HG03521 (cell line): ENCODE measurements around the gene COPA.
"Not testable (repeated sequence)": the region's sequence is repeated elsewhere in the genome, so short reads cannot be mapped to it uniquely, and the experiment has no call there.

Experiments used
- ATAC-seq: cut with Tn5 transposase; IDR thresholded peaks from one replicate; pipeline ENCODE4 v1.9.1; 2021; ENCODE audit warnings: mild to moderate bottlenecking, moderate library complexity; ENCODE audit not compliant: unreplicated experiment

COPA gene

DNA sequence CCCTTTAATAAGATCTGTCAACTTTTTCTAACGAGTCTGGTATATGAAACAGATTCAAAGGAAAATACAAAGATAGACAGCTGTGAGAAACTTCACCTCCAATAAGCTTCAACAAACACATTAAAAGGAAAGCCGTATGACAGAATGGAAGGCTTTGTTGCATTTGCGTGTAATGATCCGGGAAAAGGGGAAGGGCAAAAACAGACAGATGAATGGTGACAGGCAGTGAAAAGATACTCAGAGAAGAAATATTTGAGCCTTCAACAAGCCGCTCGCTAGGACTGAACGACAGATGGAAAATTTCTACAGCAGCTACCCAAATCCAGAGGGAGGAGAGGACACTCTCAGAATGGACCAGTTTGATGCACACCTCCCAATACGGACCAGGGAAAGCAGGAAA is 14.9 kb downstream of the COPA start:
- ATAC-seq, result no peak

DNA sequence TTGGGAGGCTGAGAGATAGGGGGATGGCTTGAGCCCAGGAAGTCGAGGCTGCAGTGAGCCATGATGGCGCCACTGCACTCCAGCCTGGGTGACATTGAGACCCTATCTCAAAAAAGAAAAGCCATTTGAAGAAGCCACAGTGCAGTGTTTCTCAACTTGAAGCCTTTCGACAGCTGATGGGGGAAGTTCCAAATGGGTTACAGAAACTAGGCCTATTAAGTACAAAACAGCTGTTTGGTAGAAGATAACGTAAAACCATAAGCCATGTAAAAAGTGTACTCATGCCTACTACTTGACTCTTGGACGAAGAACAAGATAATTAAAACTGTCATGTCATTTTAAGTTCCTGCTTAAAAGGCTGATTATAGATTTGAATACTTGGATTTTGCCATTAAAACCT is 16.6 kb downstream of the COPA start:
- no peak for ATAC-seq

- ATAC-seq, result no peak
Observed at GRCh38 chr1:160325252-160325651, 17.8 kb downstream of the COPA start.

DNA sequence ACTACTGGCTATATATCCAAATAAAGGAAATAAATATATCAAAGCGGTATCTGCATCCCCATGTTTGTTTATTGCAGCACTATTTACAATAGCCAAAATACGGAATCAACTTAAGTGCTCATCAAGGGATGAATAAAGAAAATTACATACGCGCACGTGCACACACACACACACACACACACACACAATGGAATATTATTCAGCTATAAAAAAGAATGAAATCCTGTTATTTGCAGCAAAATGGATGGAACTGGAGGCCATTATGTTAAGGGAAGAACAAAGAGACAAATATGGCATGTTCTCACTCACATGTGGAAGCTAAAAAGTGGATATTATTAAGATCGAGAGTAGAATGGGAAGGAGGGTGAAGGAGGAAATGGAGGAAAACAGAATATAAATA is 20.2 kb downstream of the COPA start:
- no peak for ATAC-seq

GRCh38 chr1:160315359-160315758 is 27.7 kb downstream of the COPA start:
- no peak for ATAC-seq

- ATAC-seq, result no peak
Observed at GRCh38 chr1:160309571-160309970, 33.5 kb downstream of the COPA start.

GRCh38 chr1:160309185-160309557 is 33.9 kb downstream of the COPA start:
- ATAC-seq, result no peak

DNA sequence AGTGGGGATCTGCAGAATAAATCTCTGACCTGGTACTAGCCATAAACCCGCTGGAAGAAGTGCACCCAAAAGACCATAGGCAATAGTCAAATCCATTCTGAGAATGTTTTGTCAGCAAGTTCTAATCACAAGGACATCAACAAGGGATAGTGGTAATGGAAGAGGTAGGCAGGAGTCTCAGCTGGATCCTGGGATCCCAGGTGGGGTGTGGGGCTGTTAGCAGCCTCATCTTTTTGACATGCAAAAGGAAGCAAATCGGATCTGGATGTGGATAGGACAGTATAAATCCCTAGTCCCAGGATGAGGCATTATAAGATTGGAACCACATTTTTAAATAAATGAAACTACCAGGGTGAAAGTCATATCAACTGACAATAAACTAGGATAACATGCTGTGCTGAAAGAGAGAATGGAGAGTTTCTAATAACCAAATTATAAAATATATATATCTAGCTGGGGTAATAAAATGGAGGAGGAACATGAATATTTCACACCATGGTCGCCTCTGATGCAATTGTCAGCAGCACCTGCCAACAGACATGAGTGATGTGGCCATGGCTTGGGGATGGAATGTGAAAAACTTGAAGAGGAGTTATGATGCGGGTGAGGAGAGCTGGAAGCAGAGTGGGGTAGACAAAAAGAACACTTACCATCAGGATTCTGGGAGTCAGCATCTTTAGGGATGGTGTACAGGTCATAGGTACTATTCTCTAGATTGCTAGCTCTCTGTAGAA is 34.4 kb downstream of the COPA start:
- ATAC-seq, result no peak

GRCh38 chr1:160307118-160307791 is 35.8 kb downstream of the COPA start:
- no peak for ATAC-seq

- ATAC-seq, result no peak
Observed at GRCh38 chr1:160300173-160300572, 42.9 kb downstream of the COPA start.

GRCh38 chr1:160296036-160296435 is 47.0 kb downstream of the COPA start:
- no peak for ATAC-seq

GRCh38 chr1:160293020-160293968 is 49.8 kb downstream of the COPA start:
- no peak for ATAC-seq

DNA sequence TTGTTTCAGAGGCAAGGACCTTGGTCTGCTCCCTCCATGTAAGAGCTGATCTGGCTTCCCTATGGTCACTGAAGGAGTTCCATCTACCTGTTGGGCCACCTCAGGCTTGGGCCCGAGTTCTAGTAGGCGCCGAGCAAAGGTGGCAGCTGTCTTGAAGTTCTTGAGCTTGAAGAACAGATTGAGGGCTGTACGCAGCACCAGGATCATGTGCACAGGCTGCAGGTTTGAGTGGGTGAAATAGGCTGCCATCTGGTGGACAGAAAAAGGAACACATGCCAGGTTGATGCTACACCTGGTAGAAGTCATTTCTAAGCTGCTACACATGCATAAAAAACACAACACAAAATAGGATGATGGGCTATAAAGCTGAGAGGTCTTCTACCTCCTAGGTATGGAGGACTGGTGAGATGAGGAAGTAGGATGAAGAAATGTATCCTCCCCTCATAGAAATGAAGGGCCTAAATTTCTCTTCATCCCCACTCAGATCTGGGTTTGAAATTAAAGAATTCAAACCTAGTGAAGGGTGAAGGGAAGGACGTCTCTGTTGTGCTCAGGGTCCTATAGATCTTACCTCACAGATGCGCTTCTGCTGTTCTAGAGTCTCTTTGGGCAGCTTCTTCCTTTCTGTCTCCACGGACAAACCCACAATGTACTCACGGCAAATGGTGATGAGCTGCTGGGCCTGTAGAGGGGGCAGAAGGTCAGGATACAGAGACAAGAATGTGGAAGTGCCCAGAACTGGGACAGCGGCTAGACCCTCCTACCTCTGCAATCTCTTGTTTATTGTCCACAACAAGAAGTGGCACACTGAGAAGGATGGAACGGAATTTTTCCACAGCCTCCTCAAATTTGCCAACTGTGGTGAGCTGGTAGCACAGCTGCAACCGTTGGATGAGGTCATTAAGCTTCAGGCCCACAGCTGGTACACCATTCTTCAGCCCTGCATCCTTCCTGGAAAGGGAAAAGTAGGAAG is 51.5 kb downstream of the COPA start:
- peak; percentile 82 for ATAC-seq

DNA sequence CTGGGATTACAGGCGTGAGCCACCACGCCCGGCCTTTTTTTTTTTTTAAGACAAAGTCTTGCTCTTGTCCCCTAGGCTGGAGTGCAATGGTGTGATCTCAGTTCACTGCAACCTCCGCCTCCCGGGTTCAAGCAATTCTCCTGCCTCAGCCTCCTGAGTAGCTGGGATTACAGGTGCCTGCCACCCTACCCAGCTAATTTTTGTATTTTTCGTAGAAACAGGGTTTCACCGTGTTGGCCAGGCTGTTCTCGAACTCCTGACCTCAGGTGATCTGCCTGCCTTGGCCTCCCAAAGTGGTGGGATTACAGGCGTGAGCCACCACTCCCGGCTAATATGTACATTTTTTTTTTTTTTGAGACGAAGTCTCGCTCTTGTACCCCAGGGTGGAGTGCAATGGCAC is 55.3 kb downstream of the COPA start:
- ATAC-seq, result not testable (repeated sequence)

DNA sequence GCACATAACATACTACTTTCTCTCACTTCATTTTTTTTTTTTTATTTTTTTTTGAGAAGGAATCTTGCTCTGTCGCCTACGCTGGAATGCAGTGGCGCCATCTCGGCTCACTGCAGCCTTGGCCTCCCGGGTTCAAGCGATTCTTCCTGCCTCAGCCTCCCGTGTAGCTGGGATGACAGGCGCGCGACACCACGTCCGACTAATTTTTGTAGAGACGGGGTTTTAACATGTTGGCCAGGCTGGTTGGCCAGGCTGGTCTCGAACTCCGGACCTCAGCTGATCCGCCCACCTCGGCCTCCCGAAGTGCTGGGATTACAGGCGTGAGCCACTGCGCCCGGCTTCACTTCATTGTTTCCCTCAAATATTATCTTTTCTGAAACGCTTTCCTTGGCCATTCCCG is 57.5 kb downstream of the COPA start:
- ATAC-seq, result no peak

DNA sequence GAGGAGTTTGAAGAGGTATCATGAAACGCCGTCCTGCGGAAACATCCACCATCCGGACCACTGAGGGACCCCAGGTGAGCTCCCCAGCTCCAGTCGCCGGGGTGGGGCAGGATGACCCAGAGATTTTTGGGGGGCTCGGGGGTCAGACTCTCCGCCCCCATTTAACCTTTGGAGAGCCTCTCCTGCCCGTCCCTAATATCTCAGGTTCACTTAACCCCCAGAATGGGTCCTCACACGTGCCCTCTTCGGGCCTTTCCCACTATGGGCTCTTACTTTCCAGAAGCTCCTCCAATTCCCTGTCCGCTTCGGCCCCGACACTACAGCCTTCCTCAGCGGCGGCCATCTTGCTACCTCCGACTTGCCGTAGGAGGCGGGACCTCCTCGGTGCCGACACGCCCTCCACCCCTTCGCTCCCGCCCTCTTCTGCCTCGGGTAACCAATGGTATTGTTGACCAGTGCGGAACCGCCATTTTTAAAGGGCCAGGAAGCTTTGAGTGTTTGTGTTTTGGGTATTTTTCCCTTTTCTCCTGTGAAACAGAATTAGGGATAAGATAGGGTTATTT is 58.2 kb downstream of the COPA start, which contains the start of gene PEX19:
TSS of gene PEX19 (minus strand) at position 352 of the 563 bp plus-strand sequence. CDS start at position 343, 9 bp downstream.
- peak; percentile 96 for ATAC-seq

GRCh38 chr1:160284220-160284781 is 58.7 kb downstream of the COPA start:
- peak; percentile 3 for ATAC-seq

GRCh38 chr1:160282807-160283206 is 60.2 kb downstream of the COPA start:
- ATAC-seq, result no peak

DNA sequence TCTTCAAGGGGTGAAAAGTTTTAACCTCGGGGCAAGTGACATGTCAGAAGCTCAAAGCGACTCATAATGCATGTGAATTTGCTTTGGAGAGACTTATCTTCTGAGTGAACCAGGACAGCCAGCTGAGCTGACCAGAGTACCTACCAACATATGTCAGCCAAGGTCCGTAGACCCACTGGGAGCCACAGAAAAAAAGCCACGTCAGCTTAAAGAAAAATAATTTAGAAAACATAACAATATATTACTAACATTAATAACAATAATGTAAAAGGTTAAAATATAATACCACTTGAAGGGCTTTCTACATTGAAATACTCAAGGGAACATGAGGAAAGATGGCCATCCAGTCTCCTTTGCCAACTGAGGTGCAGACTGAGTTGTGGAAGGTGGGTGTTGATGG is 65.1 kb downstream of the COPA start:
- no peak for ATAC-seq

GRCh38 chr1:160277330-160277729 is 65.7 kb downstream of the COPA start:
- no peak for ATAC-seq
